HG02571 (cell line): ENCODE results near the gene CELSR1.

ENCODE experiments used
- ATAC-seq: cut with Tn5 transposase; IDR thresholded peaks from one replicate; pipeline ENCODE4 v1.9.1; 2021; ENCODE audit warnings: mild to moderate bottlenecking, moderate library complexity; ENCODE audit not compliant: unreplicated experiment

Gene CELSR1

GRCh38 chr22:46462726-46463371 lies 74.6 kb downstream of the CELSR1 start:
- no peak for ATAC-seq

GRCh38 chr22:46461566-46462180 lies 75.7 kb downstream of the CELSR1 start:
- no peak for ATAC-seq

GRCh38 chr22:46460857-46461256 lies 76.6 kb downstream of the CELSR1 start:
- ATAC-seq = no peak

GRCh38 chr22:46459347-46460065 lies 77.9 kb downstream of the CELSR1 start:
- ATAC-seq = no peak

- ATAC-seq = no peak
These were observed 78.9 kb downstream of the CELSR1 start for GRCh38 chr22:46458525-46458924.

- ATAC-seq = no peak
These were observed 79.6 kb downstream of the CELSR1 start for GRCh38 chr22:46457502-46458488.

GRCh38 chr22:46456818-46457163 lies 80.6 kb downstream of the CELSR1 start:
- no peak for ATAC-seq

GRCh38 chr22:46455446-46455845 lies 82.0 kb downstream of the CELSR1 start:
- no peak for ATAC-seq

GRCh38 chr22:46454504-46455269 lies 82.7 kb downstream of the CELSR1 start:
- ATAC-seq = no peak

GRCh38 chr22:46453829-46454503 lies 83.5 kb downstream of the CELSR1 start:
- ATAC-seq = no peak

GRCh38 chr22:46453006-46453828 lies 84.2 kb downstream of the CELSR1 start:
- no peak for ATAC-seq

GRCh38 chr22:46452195-46453005 lies 85.0 kb downstream of the CELSR1 start:
- no peak for ATAC-seq

GRCh38 chr22:46451741-46452140 lies 85.7 kb downstream of the CELSR1 start:
- no peak for ATAC-seq

GRCh38 chr22:46450931-46451561 lies 86.4 kb downstream of the CELSR1 start:
- ATAC-seq = no peak

- ATAC-seq = no peak
These were observed 87.3 kb downstream of the CELSR1 start for GRCh38 chr22:46449974-46450745.

- no peak for ATAC-seq
These were observed 88.2 kb downstream of the CELSR1 start for GRCh38 chr22:46449116-46449691.
